Measurements from ENCODE around the gene PPM1E.

- TF ChIP-seq CTCF (IDR thresholded peaks at IDR 0.05) = no peak
- TF ChIP-seq POLR2A (IDR thresholded peaks at IDR 0.05; ENCODE audit: low read depth) = no peak
- TF ChIP-seq POLR2AphosphoS5 (IDR thresholded peaks at IDR 0.05) = no peak
- TF ChIP-seq EP300 (IDR thresholded peaks at IDR 0.05) = no peak
Observed at GRCh38 chr17:58811290-58811689, 55.6 kb downstream of the PPM1E start.

All from esophagus muscularis mucosa (tissue), 4 donors.